ENCODE results near the gene LMX1A. TPM values are rescaled to one million over a fixed set of nuclear protein-coding genes. Genes with fewer than 3 reads are reported as not detected.

LMX1A gene
- total RNA-seq, 1 donor from 2014 or later = not detected

GRCh38 chr1:165207853-165208515 is 148.5 kb downstream of the LMX1A start:
- DNase-seq (ENCODE audit: low spot score) = no peak
- Mint-ChIP-seq H3K36me3 (ENCODE audit: low read depth) (no peaks in the 10 kb centered on the region), H3K27me3 (ENCODE audit: insufficient read depth) (peaks cover 7% of the 10 kb centered on the region), H3K4me3 (no peak overlapping the region), H3K9me3 (no peaks in the 10 kb centered on the region), H3K4me1 (ENCODE audit: low read depth) (no peaks in the 10 kb centered on the region), H3K27ac (no peak overlapping the region)
- intact Hi-C loops (cut with micrococcal nuclease) = no loop called here

- Mint-ChIP-seq H3K27me3 (ENCODE audit: insufficient read depth) (peaks cover 4% of the 10 kb centered on the region), H3K36me3 (ENCODE audit: low read depth) (no peaks in the 10 kb centered on the region), H3K4me1 (ENCODE audit: low read depth) (no peaks in the 10 kb centered on the region), H3K4me3 (no peak overlapping the region), H3K27ac (no peak overlapping the region), H3K9me3 (no peaks in the 10 kb centered on the region)
- no peak for DNase-seq (ENCODE audit: low spot score)
- intact Hi-C loops (cut with micrococcal nuclease) = no loop called here
Observed at GRCh38 chr1:165205145-165205544, 151.4 kb downstream of the LMX1A start.

GRCh38 chr1:165204548-165204947 is 152.0 kb downstream of the LMX1A start:
- no peaks in the 10 kb centered on the region for H3K4me1 Mint-ChIP-seq (ENCODE audit: low read depth)
- peaks cover 4% of the 10 kb centered on the region for H3K27me3 Mint-ChIP-seq (ENCODE audit: insufficient read depth)
- no peak for DNase-seq (ENCODE audit: low spot score)
- intact Hi-C loops (cut with micrococcal nuclease) = no loop called here
- no peaks in the 10 kb centered on the region for H3K9me3 Mint-ChIP-seq
- no peak overlapping the region for H3K4me3 Mint-ChIP-seq
- no peaks in the 10 kb centered on the region for H3K36me3 Mint-ChIP-seq (ENCODE audit: low read depth)
- H3K27ac Mint-ChIP-seq = no peak overlapping the region

GRCh38 chr1:165191087-165191486 is 165.4 kb downstream of the LMX1A start:
- no peaks in the 10 kb centered on the region for H3K36me3 Mint-ChIP-seq (ENCODE audit: low read depth)
- H3K27me3 Mint-ChIP-seq (ENCODE audit: insufficient read depth) = no peaks in the 10 kb centered on the region
- H3K4me1 Mint-ChIP-seq (ENCODE audit: low read depth) = no peaks in the 10 kb centered on the region
- H3K27ac Mint-ChIP-seq = no peak overlapping the region
- intact Hi-C loops (cut with micrococcal nuclease) = no loop called here
- H3K9me3 Mint-ChIP-seq = no peaks in the 10 kb centered on the region
- no peak overlapping the region for H3K4me3 Mint-ChIP-seq
- no peak for DNase-seq (ENCODE audit: low spot score)

- H3K9me3 Mint-ChIP-seq = no peaks in the 10 kb centered on the region
Observed at GRCh38 chr1:165189913-165190312, 166.6 kb downstream of the LMX1A start.

GRCh38 chr1:165189011-165189410 is 167.5 kb downstream of the LMX1A start:
- Mint-ChIP-seq H3K9me3 (no peaks in the 10 kb centered on the region), H3K4me1 (ENCODE audit: low read depth) (no peaks in the 10 kb centered on the region), H3K27me3 (ENCODE audit: insufficient read depth) (no peaks in the 10 kb centered on the region), H3K4me3 (no peak overlapping the region), H3K36me3 (ENCODE audit: low read depth) (no peaks in the 10 kb centered on the region), H3K27ac (no peak overlapping the region)
- no peak for DNase-seq (ENCODE audit: low spot score)
- intact Hi-C loops (cut with micrococcal nuclease) = no loop called here

More at GRCh38 chr1:165189913-165190312, 166.6 kb downstream of the LMX1A start:
- no peaks in the 10 kb centered on the region for H3K4me1 Mint-ChIP-seq (ENCODE audit: low read depth)
- H3K36me3 Mint-ChIP-seq (ENCODE audit: low read depth) = no peaks in the 10 kb centered on the region
- intact Hi-C loops (cut with micrococcal nuclease) = no loop called here
- H3K27me3 Mint-ChIP-seq (ENCODE audit: insufficient read depth) = no peaks in the 10 kb centered on the region
- no peak overlapping the region for H3K4me3 Mint-ChIP-seq
- no peak for DNase-seq (ENCODE audit: low spot score)
- no peak overlapping the region for H3K27ac Mint-ChIP-seq

GRCh38 chr1:165187031-165188009 is 169.2 kb downstream of the LMX1A start:
- DNase-seq (ENCODE audit: low spot score) = no peak
- no peak overlapping the region for H3K4me3 Mint-ChIP-seq
- H3K36me3 Mint-ChIP-seq (ENCODE audit: low read depth) = no peaks in the 10 kb centered on the region
- no peak overlapping the region for H3K27ac Mint-ChIP-seq
- H3K9me3 Mint-ChIP-seq = no peaks in the 10 kb centered on the region
- H3K27me3 Mint-ChIP-seq (ENCODE audit: insufficient read depth) = no peaks in the 10 kb centered on the region
- intact Hi-C loops (cut with micrococcal nuclease) = no loop called here
- H3K4me1 Mint-ChIP-seq (ENCODE audit: low read depth) = no peaks in the 10 kb centered on the region

GRCh38 chr1:165185161-165185889 is 171.2 kb downstream of the LMX1A start:
- intact Hi-C loops (cut with micrococcal nuclease) = no loop called here
- no peak for DNase-seq (ENCODE audit: low spot score)
- Mint-ChIP-seq H3K36me3 (ENCODE audit: low read depth) (no peaks in the 10 kb centered on the region), H3K4me1 (ENCODE audit: low read depth) (no peaks in the 10 kb centered on the region), H3K27me3 (ENCODE audit: insufficient read depth) (no peaks in the 10 kb centered on the region), H3K9me3 (no peaks in the 10 kb centered on the region), H3K27ac (no peak overlapping the region), H3K4me3 (no peak overlapping the region)

- intact Hi-C loops (cut with micrococcal nuclease) = no loop called here
- DNase-seq (ENCODE audit: low spot score) = no peak
- no peaks in the 10 kb centered on the region for H3K9me3 Mint-ChIP-seq
- H3K4me3 Mint-ChIP-seq = no peak overlapping the region
- peaks cover 2% of the 10 kb centered on the region for H3K27me3 Mint-ChIP-seq (ENCODE audit: insufficient read depth)
- H3K27ac Mint-ChIP-seq = no peak overlapping the region
- H3K36me3 Mint-ChIP-seq (ENCODE audit: low read depth) = no peaks in the 10 kb centered on the region
- H3K4me1 Mint-ChIP-seq (ENCODE audit: low read depth) = no peaks in the 10 kb centered on the region
Observed at GRCh38 chr1:165182975-165183374, 173.5 kb downstream of the LMX1A start.

- H3K4me1 Mint-ChIP-seq (ENCODE audit: low read depth) = no peaks in the 10 kb centered on the region
- intact Hi-C loops (cut with micrococcal nuclease) = no loop called here
- peaks cover 2% of the 10 kb centered on the region for H3K27me3 Mint-ChIP-seq (ENCODE audit: insufficient read depth)
- no peak overlapping the region for H3K27ac Mint-ChIP-seq
- no peak for DNase-seq (ENCODE audit: low spot score)
- no peaks in the 10 kb centered on the region for H3K36me3 Mint-ChIP-seq (ENCODE audit: low read depth)
- H3K9me3 Mint-ChIP-seq = no peaks in the 10 kb centered on the region
- no peak overlapping the region for H3K4me3 Mint-ChIP-seq
Observed at GRCh38 chr1:165179306-165179705, 177.2 kb downstream of the LMX1A start.

GRCh38 chr1:165174491-165174890 is 182.0 kb downstream of the LMX1A start:
- Mint-ChIP-seq H3K4me1 (ENCODE audit: low read depth) (no peaks in the 10 kb centered on the region), H3K27me3 (ENCODE audit: insufficient read depth) (peaks cover 2% of the 10 kb centered on the region), H3K9me3 (no peaks in the 10 kb centered on the region), H3K36me3 (ENCODE audit: low read depth) (no peaks in the 10 kb centered on the region), H3K27ac (no peak overlapping the region), H3K4me3 (no peak overlapping the region)
- intact Hi-C loops (cut with micrococcal nuclease) = no loop called here
- no peak for DNase-seq (ENCODE audit: low spot score)

GRCh38 chr1:165173818-165174217 is 182.7 kb downstream of the LMX1A start:
- Mint-ChIP-seq H3K4me1 (ENCODE audit: low read depth) (no peaks in the 10 kb centered on the region), H3K27me3 (ENCODE audit: insufficient read depth) (peaks cover 2% of the 10 kb centered on the region), H3K9me3 (no peaks in the 10 kb centered on the region), H3K4me3 (no peak overlapping the region), H3K36me3 (ENCODE audit: low read depth) (no peaks in the 10 kb centered on the region), H3K27ac (no peak overlapping the region)
- DNase-seq (ENCODE audit: low spot score) = no peak
- intact Hi-C loops (cut with micrococcal nuclease) = no loop called here

GRCh38 chr1:165173409-165173808 is 183.1 kb downstream of the LMX1A start:
- Mint-ChIP-seq H3K4me1 (ENCODE audit: low read depth) (no peaks in the 10 kb centered on the region), H3K27ac (no peak overlapping the region), H3K36me3 (ENCODE audit: low read depth) (no peaks in the 10 kb centered on the region), H3K4me3 (no peak overlapping the region), H3K9me3 (no peaks in the 10 kb centered on the region), H3K27me3 (ENCODE audit: insufficient read depth) (peaks cover 2% of the 10 kb centered on the region)
- intact Hi-C loops (cut with micrococcal nuclease) = no loop called here
- no peak for DNase-seq (ENCODE audit: low spot score)

Measured in activated T-helper 1 cell treated with anti-CD3 and anti-CD28 coated beads, Interleukin-12 subunit alpha, Interleukin-12 subunit beta, Interleukin-2, Interleukin-4 antibody, amounts not matched to agents 30 ng/mL and 10 ng/mL and 1 ng/mL, durations not matched to agents 14 hours and 24 hours and 36 hours (primary cell).